ENCODE measurements around the gene MICAL1. TPM values are rescaled to one million over a fixed set of nuclear protein-coding genes. Genes with fewer than 3 reads are reported as not detected.

Gene MICAL1, protein sequence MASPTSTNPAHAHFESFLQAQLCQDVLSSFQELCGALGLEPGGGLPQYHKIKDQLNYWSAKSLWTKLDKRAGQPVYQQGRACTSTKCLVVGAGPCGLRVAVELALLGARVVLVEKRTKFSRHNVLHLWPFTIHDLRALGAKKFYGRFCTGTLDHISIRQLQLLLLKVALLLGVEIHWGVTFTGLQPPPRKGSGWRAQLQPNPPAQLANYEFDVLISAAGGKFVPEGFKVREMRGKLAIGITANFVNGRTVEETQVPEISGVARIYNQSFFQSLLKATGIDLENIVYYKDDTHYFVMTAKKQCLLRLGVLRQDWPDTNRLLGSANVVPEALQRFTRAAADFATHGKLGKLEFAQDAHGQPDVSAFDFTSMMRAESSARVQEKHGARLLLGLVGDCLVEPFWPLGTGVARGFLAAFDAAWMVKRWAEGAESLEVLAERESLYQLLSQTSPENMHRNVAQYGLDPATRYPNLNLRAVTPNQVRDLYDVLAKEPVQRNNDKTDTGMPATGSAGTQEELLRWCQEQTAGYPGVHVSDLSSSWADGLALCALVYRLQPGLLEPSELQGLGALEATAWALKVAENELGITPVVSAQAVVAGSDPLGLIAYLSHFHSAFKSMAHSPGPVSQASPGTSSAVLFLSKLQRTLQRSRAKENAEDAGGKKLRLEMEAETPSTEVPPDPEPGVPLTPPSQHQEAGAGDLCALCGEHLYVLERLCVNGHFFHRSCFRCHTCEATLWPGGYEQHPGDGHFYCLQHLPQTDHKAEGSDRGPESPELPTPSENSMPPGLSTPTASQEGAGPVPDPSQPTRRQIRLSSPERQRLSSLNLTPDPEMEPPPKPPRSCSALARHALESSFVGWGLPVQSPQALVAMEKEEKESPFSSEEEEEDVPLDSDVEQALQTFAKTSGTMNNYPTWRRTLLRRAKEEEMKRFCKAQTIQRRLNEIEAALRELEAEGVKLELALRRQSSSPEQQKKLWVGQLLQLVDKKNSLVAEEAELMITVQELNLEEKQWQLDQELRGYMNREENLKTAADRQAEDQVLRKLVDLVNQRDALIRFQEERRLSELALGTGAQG
- total RNA-seq (2022) = 23.2 and 35.3 TPM in 2 replicates
- Bru-seq, nascent RNA = percentile 54 among the genes with signal in this experiment
- BruChase-seq, experiment 1, labeled RNA remaining after a 6-hour chase = percentile 68 among the genes with signal in this experiment
- BruChase-seq, experiment 2, labeled RNA remaining after a 2-hour chase = percentile 62 among the genes with signal in this experiment
- long read RNA-seq, transcript MICAL1-202 (25 exons, 3,645 nt) = major isoform, 20 of 57 reads
- long read RNA-seq, partial matches to known transcripts = 11 of 57 reads
- long read RNA-seq, other reads (novel, unspliced or antisense) = 26 of 57 reads

DNA sequence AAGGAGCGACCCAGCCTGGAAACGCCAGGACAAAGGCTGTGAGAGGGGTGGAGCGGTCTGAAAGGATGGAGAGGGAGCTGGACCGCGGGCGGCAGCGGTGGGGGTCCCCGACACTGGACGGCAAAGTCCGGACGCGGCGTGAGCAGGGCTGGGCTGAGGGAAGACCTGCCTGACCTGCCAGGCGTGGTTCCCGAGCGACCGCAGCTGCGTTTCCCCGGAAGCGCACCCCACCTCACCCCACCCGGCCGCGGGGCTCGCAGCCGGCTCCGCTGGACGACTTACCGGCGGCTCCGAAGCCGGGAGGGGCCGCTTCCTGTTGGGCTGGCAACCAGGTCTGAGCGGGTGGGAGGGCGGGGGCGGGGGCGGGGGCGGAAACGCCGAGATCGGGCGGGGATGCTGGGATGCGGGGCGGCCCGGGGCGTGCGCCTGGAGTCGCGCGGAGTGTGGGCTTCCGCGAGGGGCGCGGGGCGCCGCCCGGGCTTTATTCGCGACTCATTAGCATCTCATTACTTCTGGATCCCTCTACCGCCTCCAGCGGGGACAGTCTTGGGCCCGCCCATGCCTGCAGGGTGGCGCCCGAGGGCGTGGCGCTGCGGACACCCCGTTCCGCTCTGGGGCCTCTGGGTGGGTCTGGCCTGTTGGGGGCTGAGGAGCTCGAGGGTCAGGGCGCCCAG, at the start of gene MICAL1:
MICAL1 (minus strand) TSS at position 336 of the 674 bp plus-strand sequence. CDS start 1,576 bp downstream, outside the sequence.
- H3K9me3 Mint-ChIP-seq (ENCODE audit: unreplicated experiment) = no peaks in the 10 kb centered on the region
- peaks cover 12% of the 10 kb centered on the region for H3K4me1 Mint-ChIP-seq (ENCODE audit: insufficient read depth, unreplicated experiment)
- H3K27me3 Mint-ChIP-seq (ENCODE audit: insufficient read depth, unreplicated experiment) = no peaks in the 10 kb centered on the region
- no TSS peak for BruUV-seq (replicated peaks)
- POLR2A ChIA-PET = interaction anchor here (0.6 to 4.8 kb wide), 3 partner anchors 9 to 1419 kb away, joined by 3 to 20 read pairs (median 5); partner anchors contain the start of genes AMD1, PPIL6 and SMPD2
- intact Hi-C loops (cut with micrococcal nuclease) = loop anchor here (5.0 kb wide), 1 partner anchor 73 kb away; the partner anchor contains the start of gene CD164
- CTCF ChIA-PET = interaction anchor here (0.6 to 1.6 kb wide), 4 partner anchors 11 to 71 kb away, joined by 3 to 4 read pairs (median 4); no protein-coding TSS in a partner anchor
- TF ChIP-seq, protein P1, sequence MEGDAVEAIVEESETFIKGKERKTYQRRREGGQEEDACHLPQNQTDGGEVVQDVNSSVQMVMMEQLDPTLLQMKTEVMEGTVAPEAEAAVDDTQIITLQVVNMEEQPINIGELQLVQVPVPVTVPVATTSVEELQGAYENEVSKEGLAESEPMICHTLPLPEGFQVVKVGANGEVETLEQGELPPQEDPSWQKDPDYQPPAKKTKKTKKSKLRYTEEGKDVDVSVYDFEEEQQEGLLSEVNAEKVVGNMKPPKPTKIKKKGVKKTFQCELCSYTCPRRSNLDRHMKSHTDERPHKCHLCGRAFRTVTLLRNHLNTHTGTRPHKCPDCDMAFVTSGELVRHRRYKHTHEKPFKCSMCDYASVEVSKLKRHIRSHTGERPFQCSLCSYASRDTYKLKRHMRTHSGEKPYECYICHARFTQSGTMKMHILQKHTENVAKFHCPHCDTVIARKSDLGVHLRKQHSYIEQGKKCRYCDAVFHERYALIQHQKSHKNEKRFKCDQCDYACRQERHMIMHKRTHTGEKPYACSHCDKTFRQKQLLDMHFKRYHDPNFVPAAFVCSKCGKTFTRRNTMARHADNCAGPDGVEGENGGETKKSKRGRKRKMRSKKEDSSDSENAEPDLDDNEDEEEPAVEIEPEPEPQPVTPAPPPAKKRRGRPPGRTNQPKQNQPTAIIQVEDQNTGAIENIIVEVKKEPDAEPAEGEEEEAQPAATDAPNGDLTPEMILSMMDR (IDR thresholded peaks at IDR 0.05; ENCODE audit: unreplicated experiment) = no peak
- peak within 1 kb of the TSS; percentile 93 for H3K4me3 Mint-ChIP-seq (ENCODE audit: unreplicated experiment)
- H3K36me3 Mint-ChIP-seq (ENCODE audit: insufficient read depth, unreplicated experiment) = peaks cover 1% of the 10 kb centered on the region
- peak within 1 kb of the TSS; percentile 63 for H3K27ac Mint-ChIP-seq (ENCODE audit: low read depth, unreplicated experiment)
- DNase-seq (ENCODE audit: unreplicated experiment) = peak; percentile 32

DNA sequence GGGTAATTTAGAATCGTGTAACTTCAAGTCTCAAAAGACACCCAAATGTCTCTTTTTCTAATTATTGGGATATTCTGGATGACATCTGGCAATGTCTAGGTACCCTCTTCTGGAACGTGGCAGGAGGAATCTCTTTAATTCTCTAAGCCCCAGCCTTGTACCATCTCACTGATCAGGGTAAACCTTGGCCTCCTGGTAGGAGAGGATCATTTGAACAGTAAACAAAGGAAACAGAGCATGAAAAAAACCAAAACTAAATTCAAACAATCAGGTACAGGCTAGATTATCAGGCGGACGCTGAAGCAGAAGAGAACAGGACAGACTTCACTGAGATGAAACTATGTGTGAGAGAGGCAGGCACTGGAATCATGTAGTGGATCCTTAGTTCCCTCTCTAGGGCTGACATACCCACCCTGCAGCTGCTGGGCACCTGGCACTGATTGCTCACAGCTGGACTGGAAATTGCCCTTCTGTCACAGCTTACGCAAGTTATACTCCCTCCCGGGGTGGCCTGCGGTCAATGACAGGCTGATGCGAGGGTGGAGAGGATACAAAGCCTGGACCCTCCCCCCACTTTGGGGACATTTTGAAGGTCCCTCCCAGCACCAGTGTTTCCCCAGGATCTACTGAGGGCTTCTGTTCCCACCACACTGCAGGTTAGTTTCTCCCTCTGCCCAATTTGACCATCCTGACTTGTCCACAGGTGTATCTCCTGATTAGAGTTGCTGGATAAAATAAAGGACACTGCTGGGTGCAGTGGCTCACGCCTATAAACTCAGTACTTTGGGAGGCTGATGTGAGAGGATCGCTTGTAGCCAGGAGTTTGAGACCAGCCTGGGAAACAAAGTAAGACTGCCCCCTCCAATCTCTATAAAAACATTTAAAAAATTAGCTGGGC, 48.0 kb upstream of the MICAL1 start:
- CTCF ChIA-PET = no interaction called here
- no TSS peak for BruUV-seq (replicated peaks)
- H3K4me3 Mint-ChIP-seq (ENCODE audit: unreplicated experiment) = no peak overlapping the region
- no peaks in the 10 kb centered on the region for H3K27me3 Mint-ChIP-seq (ENCODE audit: insufficient read depth, unreplicated experiment)
- no peaks in the 10 kb centered on the region for H3K9me3 Mint-ChIP-seq (ENCODE audit: unreplicated experiment)
- intact Hi-C loops (cut with micrococcal nuclease) = no loop called here
- H3K27ac Mint-ChIP-seq (ENCODE audit: low read depth, unreplicated experiment) = no peak overlapping the region
- DNase-seq (ENCODE audit: unreplicated experiment) = no peak
- H3K36me3 Mint-ChIP-seq (ENCODE audit: insufficient read depth, unreplicated experiment) = no peaks in the 10 kb centered on the region
- H3K4me1 Mint-ChIP-seq (ENCODE audit: insufficient read depth, unreplicated experiment) = no peaks in the 10 kb centered on the region
- POLR2A ChIA-PET = interaction anchor here (0.5 kb wide), 1 partner anchor 699 kb away, joined by 3 read pairs; no protein-coding TSS in a partner anchor
- TF ChIP-seq, protein P1 (IDR thresholded peaks at IDR 0.05; ENCODE audit: unreplicated experiment) = no peak

DNA sequence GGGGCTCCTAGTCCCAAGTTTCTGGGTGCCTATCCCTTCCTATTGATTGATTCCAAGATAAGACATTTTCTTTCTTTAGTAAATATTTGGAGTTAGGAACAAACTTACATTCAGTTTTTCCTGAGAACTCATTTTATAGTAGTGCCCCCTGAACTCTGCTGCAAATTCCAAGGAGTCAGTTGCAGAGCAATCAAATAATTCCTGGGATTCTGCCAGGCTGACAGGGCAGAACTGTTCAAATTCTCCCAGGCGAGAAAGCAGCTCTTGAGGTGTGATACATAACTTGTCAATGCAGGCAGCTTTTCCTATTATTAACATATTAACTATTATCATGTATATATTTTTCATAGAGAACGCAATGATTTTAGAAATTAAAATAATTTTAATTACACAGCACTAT, 43.4 kb upstream of the MICAL1 start:
- no TSS peak for BruUV-seq (replicated peaks)
- DNase-seq (ENCODE audit: unreplicated experiment) = no peak
- intact Hi-C loops (cut with micrococcal nuclease) = no loop called here
- peaks cover 26% of the 10 kb centered on the region for H3K27me3 Mint-ChIP-seq (ENCODE audit: insufficient read depth, unreplicated experiment)
- H3K36me3 Mint-ChIP-seq (ENCODE audit: insufficient read depth, unreplicated experiment) = no peaks in the 10 kb centered on the region
- no peaks in the 10 kb centered on the region for H3K9me3 Mint-ChIP-seq (ENCODE audit: unreplicated experiment)
- TF ChIP-seq, protein P1 (IDR thresholded peaks at IDR 0.05; ENCODE audit: unreplicated experiment) = no peak
- H3K4me3 Mint-ChIP-seq (ENCODE audit: unreplicated experiment) = no peak overlapping the region
- CTCF ChIA-PET = no interaction called here
- POLR2A ChIA-PET = no interaction called here
- no peaks in the 10 kb centered on the region for H3K4me1 Mint-ChIP-seq (ENCODE audit: insufficient read depth, unreplicated experiment)
- H3K27ac Mint-ChIP-seq (ENCODE audit: low read depth, unreplicated experiment) = no peak overlapping the region

All from MCF 10A (cell line).